22Rv1 (cell line): ENCODE data around the gene TRIB2.

Experiments used
- CTCF ChIP-seq: fragments of 450-650 bp; IDR thresholded peaks from 2 replicates; pipeline ENCODE4 v1.5.1; 2017; ENCODE audit warnings: mild to moderate bottlenecking
- ZFX ChIP-seq: fragments of 450-650 bp; IDR thresholded peaks from 2 replicates; pipeline ENCODE4 v1.6.1; 2017; ENCODE audit warnings: antibody characterized with exemption, borderline replicate concordance

GRCh38 chr2:12764075-12764730, 47.5 kb downstream of the TRIB2 start:
- no peak for TF ChIP-seq CTCF
- TF ChIP-seq ZFX: no peak
